ENCODE data around the gene FGF19. TPM values are rescaled to one million over a fixed set of nuclear protein-coding genes. Genes with fewer than 3 reads are reported as not detected.

FGF19 gene
- total RNA-seq, 1 experiment from 2014 or later: 7.4 TPM

- no peak overlapping the region for H3K18ac ChIP-seq (ENCODE audit: insufficient read length, low read depth, low read length)
- no peaks in the 10 kb centered on the region; the same call in 1 of the 2 replicates for H3K27me3 ChIP-seq (ENCODE audit: insufficient read depth, low read length)
- no peak for DNase-seq
- no peak overlapping the region for H3K9ac ChIP-seq (ENCODE audit: extremely low read depth, insufficient read length, low read length)
- no peak overlapping the region for H2BK120ac ChIP-seq (ENCODE audit: low read depth, low read length, poor library complexity, severe bottlenecking)
- Mint-ChIP-seq H3K4me1 (peaks cover 17 to 31% of the 10 kb centered on the region in 2 experiments), H3K27ac (no peak overlapping the region), H3K36me3 (ENCODE audit: insufficient read depth in 1 of 3, low read depth in 3 of 3) (no peaks in the 10 kb centered on the region), H3K9me3 (no peaks in the 10 kb centered on the region; a peak in 1 of 5 replicates), H3K4me3 (no peak overlapping the region), H3K27me3 (ENCODE audit: low read depth) (peaks cover 45% of the 10 kb centered on the region)
- no peak overlapping the region for H2BK15ac ChIP-seq (ENCODE audit: low read depth, low read length)
- no peaks in the 10 kb centered on the region for H4K20me1 ChIP-seq (ENCODE audit: control insufficient read depth, insufficient read depth, insufficient read length)
- H3K79me2 ChIP-seq (ENCODE audit: insufficient read depth, low read length): no peaks in the 10 kb centered on the region
- no peak overlapping the region for H3K14ac ChIP-seq (ENCODE audit: insufficient read depth, low read length)
- no peak overlapping the region for H3T11ph ChIP-seq (ENCODE audit: low read length)
- H4K91ac ChIP-seq (ENCODE audit: insufficient read length, low read depth, low read length): no peak overlapping the region
- H3K9me3 ChIP-seq (ENCODE audit: control insufficient read depth, low read depth, low read length): no peaks in the 10 kb centered on the region
- H2BK20ac ChIP-seq (ENCODE audit: low read depth, low read length, poor library complexity, severe bottlenecking): no peak overlapping the region
- WGBS (ENCODE audit: extremely low coverage, insufficient read length, low lambda C conversion rate): no CpG with 5 or more reads among the region's 11 CpGs
- H2BK5ac ChIP-seq (ENCODE audit: insufficient read length, low read length): no peak overlapping the region
- H3K23me2 ChIP-seq (ENCODE audit: insufficient read length, low read depth, low read length, poor library complexity, severe bottlenecking): no peaks in the 10 kb centered on the region
- H3K4ac ChIP-seq (ENCODE audit: low read depth, low read length): no peak overlapping the region
- no peak overlapping the region for H4K5ac ChIP-seq (ENCODE audit: insufficient read length, low read depth, low read length)
- no peak overlapping the region for H3K4me2 ChIP-seq (ENCODE audit: insufficient read depth, insufficient read length, low read length)
- no peak overlapping the region for H2AK5ac ChIP-seq (ENCODE audit: insufficient read length, low read length)
- H3K79me1 ChIP-seq (ENCODE audit: insufficient read depth, low read depth, low read length, poor library complexity, severe bottlenecking): no peaks in the 10 kb centered on the region
- H3K56ac ChIP-seq (ENCODE audit: insufficient read length, low read depth, low read length): no peak overlapping the region
- TF ChIP-seq, protein P1, sequence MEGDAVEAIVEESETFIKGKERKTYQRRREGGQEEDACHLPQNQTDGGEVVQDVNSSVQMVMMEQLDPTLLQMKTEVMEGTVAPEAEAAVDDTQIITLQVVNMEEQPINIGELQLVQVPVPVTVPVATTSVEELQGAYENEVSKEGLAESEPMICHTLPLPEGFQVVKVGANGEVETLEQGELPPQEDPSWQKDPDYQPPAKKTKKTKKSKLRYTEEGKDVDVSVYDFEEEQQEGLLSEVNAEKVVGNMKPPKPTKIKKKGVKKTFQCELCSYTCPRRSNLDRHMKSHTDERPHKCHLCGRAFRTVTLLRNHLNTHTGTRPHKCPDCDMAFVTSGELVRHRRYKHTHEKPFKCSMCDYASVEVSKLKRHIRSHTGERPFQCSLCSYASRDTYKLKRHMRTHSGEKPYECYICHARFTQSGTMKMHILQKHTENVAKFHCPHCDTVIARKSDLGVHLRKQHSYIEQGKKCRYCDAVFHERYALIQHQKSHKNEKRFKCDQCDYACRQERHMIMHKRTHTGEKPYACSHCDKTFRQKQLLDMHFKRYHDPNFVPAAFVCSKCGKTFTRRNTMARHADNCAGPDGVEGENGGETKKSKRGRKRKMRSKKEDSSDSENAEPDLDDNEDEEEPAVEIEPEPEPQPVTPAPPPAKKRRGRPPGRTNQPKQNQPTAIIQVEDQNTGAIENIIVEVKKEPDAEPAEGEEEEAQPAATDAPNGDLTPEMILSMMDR (conservative IDR thresholded peaks at IDR 0.05): no peak
- H3K4me1 ChIP-seq (ENCODE audit: insufficient read depth, low read length): no peaks in the 10 kb centered on the region; the same call in 1 of the 2 replicates
- H4K8ac ChIP-seq (replicated peaks; ENCODE audit: insufficient read length, low read depth, low read length): no peak overlapping the region
- H2AFZ ChIP-seq (ENCODE audit: low read length): no peak overlapping the region
- H3K23ac ChIP-seq (ENCODE audit: insufficient read length, low read depth, low read length): no peak overlapping the region
- no peak overlapping the region for H2BK12ac ChIP-seq (ENCODE audit: insufficient read length, low read depth, low read length)
- no peak overlapping the region for H3K27ac ChIP-seq (ENCODE audit: insufficient read length, low read depth, low read length)
These were observed 12.3 kb upstream of the FGF19 start for GRCh38 chr11:69716099-69716498.
